ENCODE data around the gene TCF21.
A peak's percentile ranks its signal among the peaks of the same experiment; 100 is the strongest.

The TCF21 gene

DNA sequence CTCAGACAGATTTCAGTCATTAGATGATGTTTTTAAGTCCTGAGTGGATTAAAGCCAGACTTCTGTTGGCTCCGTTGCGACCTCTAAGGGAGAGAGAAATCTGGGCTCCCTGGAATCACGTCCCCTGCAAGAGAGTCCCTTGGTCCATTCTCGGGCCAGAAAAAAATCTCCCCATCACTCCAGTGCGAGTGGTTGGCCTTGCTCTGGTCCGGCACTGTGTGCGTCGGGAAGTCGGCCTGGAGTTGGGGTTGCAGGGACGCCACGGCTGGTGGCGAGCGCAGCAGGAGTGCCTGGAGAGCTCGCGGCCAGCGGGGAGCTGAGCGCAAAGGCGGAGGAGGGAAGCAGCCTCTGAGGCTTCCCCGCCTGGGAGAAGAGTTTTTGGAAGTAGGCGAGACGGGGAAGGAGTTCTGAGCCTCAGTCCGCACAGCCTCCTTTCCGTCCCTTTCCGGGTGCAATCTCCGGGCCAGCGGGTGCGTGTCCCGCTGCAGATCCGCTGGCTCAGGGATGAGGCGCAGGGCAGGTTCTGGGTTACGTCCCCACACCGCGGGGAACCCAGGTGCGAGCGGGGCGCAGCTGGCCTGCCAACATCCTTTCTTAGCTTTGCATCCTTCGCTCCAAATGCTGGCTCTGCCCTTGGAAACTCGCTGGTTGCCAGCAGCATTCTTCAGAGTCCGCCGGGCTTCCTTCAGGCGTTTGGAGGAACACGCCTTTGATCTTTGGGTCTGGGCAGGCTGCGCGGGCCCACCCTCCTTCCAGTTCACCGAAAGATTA, 6.8 kb downstream of the TCF21 start:
- TF ChIP-seq, protein P1, sequence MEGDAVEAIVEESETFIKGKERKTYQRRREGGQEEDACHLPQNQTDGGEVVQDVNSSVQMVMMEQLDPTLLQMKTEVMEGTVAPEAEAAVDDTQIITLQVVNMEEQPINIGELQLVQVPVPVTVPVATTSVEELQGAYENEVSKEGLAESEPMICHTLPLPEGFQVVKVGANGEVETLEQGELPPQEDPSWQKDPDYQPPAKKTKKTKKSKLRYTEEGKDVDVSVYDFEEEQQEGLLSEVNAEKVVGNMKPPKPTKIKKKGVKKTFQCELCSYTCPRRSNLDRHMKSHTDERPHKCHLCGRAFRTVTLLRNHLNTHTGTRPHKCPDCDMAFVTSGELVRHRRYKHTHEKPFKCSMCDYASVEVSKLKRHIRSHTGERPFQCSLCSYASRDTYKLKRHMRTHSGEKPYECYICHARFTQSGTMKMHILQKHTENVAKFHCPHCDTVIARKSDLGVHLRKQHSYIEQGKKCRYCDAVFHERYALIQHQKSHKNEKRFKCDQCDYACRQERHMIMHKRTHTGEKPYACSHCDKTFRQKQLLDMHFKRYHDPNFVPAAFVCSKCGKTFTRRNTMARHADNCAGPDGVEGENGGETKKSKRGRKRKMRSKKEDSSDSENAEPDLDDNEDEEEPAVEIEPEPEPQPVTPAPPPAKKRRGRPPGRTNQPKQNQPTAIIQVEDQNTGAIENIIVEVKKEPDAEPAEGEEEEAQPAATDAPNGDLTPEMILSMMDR (conservative IDR thresholded peaks at IDR 0.05; ENCODE audit: low read depth) = no peak
- POLR2A ChIA-PET (ENCODE audit: low non-redundant PET) = no interaction called here
- DNase-seq (ENCODE audit: low spot score) = no peak
- no peak overlapping the region for H3K27ac ChIP-seq
- CTCF ChIA-PET = no interaction called here

DNA sequence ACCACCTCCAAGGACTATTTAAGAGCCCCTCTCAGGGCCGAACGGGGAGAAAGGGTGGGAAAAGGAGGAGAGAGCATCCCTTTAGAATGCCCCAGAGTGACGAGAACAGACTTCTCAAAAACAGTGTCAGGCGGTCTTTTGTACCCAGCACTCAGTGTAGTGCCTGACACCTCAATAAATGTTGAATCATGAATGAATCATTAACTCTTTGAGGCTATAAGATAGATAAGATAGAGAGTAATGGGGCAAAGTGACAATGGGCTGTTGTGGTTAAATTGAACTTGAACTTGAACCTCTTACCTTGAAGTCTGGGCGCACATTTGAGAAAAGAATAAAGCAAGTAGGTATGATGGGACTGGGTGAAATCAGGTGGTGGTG, 7.4 kb downstream of the TCF21 start:
- TF ChIP-seq, protein P1 (conservative IDR thresholded peaks at IDR 0.05; ENCODE audit: low read depth) = no peak
- CTCF ChIA-PET = no interaction called here
- POLR2A ChIA-PET (ENCODE audit: low non-redundant PET) = no interaction called here
- DNase-seq (ENCODE audit: low spot score) = no peak
- H3K27ac ChIP-seq = no peak overlapping the region

DNA sequence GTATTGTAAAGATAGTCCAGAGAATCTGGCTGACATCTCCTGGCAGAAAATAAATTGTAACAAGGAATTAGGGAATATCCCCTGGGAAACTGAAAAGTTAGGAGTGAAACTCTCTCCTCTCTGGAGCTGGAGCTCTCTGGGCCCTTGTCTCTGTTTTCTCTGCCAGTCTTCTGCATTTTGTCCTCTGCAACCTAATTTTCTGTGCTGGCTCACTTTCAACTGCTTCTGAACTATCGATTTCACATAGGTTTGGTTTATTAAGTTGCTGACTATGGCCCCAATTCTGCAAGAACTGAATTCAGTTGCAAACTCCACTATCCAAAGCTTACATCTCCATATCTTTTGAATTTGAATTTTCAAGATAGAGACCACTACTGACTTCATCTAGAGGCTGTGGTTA, 9.3 kb downstream of the TCF21 start:
- TF ChIP-seq, protein P1 (conservative IDR thresholded peaks at IDR 0.05; ENCODE audit: low read depth) = no peak
- CTCF ChIA-PET = interaction anchor here (1.2 kb wide), 1 partner anchor 19 kb away, joined by 3 read pairs; no protein-coding TSS in a partner anchor
- no peak for DNase-seq (ENCODE audit: low spot score)
- no peak overlapping the region for H3K27ac ChIP-seq
- POLR2A ChIA-PET (ENCODE audit: low non-redundant PET) = no interaction called here

DNA sequence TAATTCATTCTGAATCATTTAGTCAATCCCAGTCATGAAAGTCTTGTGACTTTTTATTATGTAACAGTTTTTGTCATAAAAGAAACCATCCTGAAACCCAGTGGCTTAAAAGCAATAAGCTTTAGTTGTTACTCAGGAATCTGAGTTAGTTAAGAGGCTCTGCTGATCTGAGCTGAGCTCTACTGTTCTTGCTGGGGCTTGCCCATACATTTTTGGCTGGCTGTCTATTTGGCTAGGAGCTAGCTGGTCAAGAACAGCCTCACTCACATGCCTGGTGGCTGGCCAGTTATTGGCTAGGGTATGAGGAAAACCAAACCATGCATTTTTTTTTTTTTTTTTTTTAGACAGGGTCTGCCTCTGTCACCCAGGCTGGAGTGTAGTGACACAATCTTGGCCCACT, 10.6 kb downstream of the TCF21 start:
- TF ChIP-seq, protein P1 (conservative IDR thresholded peaks at IDR 0.05; ENCODE audit: low read depth) = no peak
- peak overlapping the region; percentile 81 for H3K27ac ChIP-seq
- ChIA-PET CTCF (interaction anchor here (0.6 kb wide), 3 partner anchors 21 to 383 kb away, joined by 3 to 5 read pairs (median 3); no protein-coding TSS in a partner anchor), POLR2A (ENCODE audit: low non-redundant PET) (no interaction called here)
- peak; percentile 61 for DNase-seq (ENCODE audit: low spot score)

DNA sequence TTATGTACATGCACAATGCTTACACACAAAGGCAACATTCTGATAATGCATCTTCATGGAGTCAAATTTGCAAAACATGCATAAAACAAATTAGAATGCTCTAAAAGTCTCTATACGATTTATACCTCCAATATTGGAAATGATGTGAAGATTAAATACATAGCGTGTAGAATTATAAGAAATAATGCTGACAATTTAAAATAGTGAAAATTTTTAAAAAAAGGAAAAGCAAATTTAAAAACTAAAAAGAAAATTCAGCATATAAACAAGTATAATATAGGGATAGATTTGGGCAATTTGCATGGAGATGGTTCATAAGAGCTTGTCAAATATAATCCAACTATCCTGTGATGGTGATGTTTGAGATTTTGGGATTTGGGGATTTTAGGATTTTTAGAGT, 14.9 kb downstream of the TCF21 start:
- ChIA-PET POLR2A (ENCODE audit: low non-redundant PET) (no interaction called here), CTCF (interaction anchor here (2.2 kb wide), 1 partner anchor 13 kb away, joined by 7 read pairs; no protein-coding TSS in a partner anchor)
- no peak overlapping the region for H3K27ac ChIP-seq
- DNase-seq (ENCODE audit: low spot score) = no peak
- TF ChIP-seq, protein P1 (conservative IDR thresholded peaks at IDR 0.05; ENCODE audit: low read depth) = no peak

DNA sequence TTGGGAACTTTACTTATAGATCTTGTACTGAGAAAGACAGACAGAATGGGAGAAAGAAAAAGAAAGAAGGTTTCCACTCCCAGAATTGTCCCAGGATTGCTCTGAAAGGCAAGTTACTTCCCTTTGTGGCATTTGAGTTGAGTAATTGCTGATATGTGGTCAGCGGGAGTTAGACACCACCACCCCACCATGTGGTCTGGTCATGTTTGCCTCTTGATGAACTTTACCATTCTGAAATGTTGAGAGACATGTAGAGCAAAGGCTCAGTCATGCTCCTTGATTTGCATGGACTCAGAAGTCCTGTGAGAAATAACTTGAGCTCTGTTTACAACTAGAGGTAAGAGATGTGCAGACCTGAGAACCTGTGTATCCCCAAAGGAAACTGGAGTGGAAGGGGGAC, 17.1 kb downstream of the TCF21 start:
- ChIA-PET POLR2A (ENCODE audit: low non-redundant PET) (no interaction called here), CTCF (interaction anchor here (1.7 kb wide), 1 partner anchor 337 kb away, joined by 5 read pairs; no protein-coding TSS in a partner anchor)
- TF ChIP-seq, protein P1 (conservative IDR thresholded peaks at IDR 0.05; ENCODE audit: low read depth) = no peak
- no peak for DNase-seq (ENCODE audit: low spot score)
- H3K27ac ChIP-seq = no peak overlapping the region
